ACC112 (cell line): ENCODE measurements around the gene DAB2IP.

Experiments used
- H2AFZ ChIP-seq: fragments of 200-600 bp; sonication (generic); one replicate; pipeline ENCODE4 v1.6.0; 2017; ENCODE audit warnings: antibody characterized with exemption, low read length; ENCODE audit not compliant: unreplicated experiment
- H3K27ac ChIP-seq: fragments of 200-600 bp; sonication (generic); 2 replicates; pipeline ENCODE4 v1.5.1; 2014; ENCODE audit warnings: low read depth, mild to moderate bottlenecking, antibody characterized with exemption, low read length, moderate library complexity
- H3K27me3 ChIP-seq: fragments of 200-600 bp; sonication (generic); 2 replicates; pipeline ENCODE4 v1.6.1; 2014; ENCODE audit warnings: mild to moderate bottlenecking, antibody characterized with exemption, low read length, moderate library complexity, mixed read lengths; ENCODE audit not compliant: insufficient read depth
- H3K36me3 ChIP-seq: fragments of 200-600 bp; sonication (generic); 2 replicates; pipeline ENCODE4 v1.6.1; 2016; ENCODE audit warnings: mild to moderate bottlenecking, antibody characterized with exemption, low read length, moderate library complexity, mixed read lengths; ENCODE audit not compliant: insufficient read depth
- H3K4me1 ChIP-seq: fragments of 200-600 bp; sonication (generic); one replicate; pipeline ENCODE4 v1.6.1; 2016; ENCODE audit warnings: low read length, mixed read lengths; ENCODE audit not compliant: insufficient read depth, unreplicated experiment, control insufficient read depth
- H3K4me3 ChIP-seq: fragments of 200-600 bp; sonication (generic); 2 replicates; pipeline ENCODE4 v1.5.1; 2014; ENCODE audit warnings: mild to moderate bottlenecking, low read depth, low read length
- H3K79me2 ChIP-seq: fragments of 200-600 bp; sonication (generic); one replicate; pipeline ENCODE4 v1.6.0; 2016; ENCODE audit warnings: low read length; ENCODE audit not compliant: control insufficient read depth, unreplicated experiment, insufficient read depth

The DAB2IP gene

GRCh38 chr9:121685146-121685794 lies 33.8 kb downstream of the DAB2IP start:
- no peak overlapping the region for H3K27ac ChIP-seq
- H3K79me2 ChIP-seq = no peaks in the 10 kb centered on the region

GRCh38 chr9:121685795-121686377 lies 34.5 kb downstream of the DAB2IP start:
- Histone ChIP-seq H3K36me3 (no peaks in the 10 kb centered on the region), H3K4me3 (no peak overlapping the region), H3K27ac (no peak overlapping the region), H3K4me1 (no peaks in the 10 kb centered on the region), H3K27me3 (no peaks in the 10 kb centered on the region), H3K79me2 (no peaks in the 10 kb centered on the region), H2AFZ (no peak overlapping the region)

More at GRCh38 chr9:121685146-121685794, 33.8 kb downstream of the DAB2IP start:
- H3K4me3 ChIP-seq = no peak overlapping the region
- H2AFZ ChIP-seq = no peak overlapping the region
- H3K36me3 ChIP-seq = no peaks in the 10 kb centered on the region
- H3K27me3 ChIP-seq = no peaks in the 10 kb centered on the region
- H3K4me1 ChIP-seq = no peaks in the 10 kb centered on the region

- no peaks in the 10 kb centered on the region for H3K27me3 ChIP-seq
- H3K27ac ChIP-seq = no peak overlapping the region
- no peak overlapping the region for H3K4me3 ChIP-seq
- no peak overlapping the region for H2AFZ ChIP-seq
- H3K79me2 ChIP-seq = no peaks in the 10 kb centered on the region
- H3K4me1 ChIP-seq = no peaks in the 10 kb centered on the region
- no peaks in the 10 kb centered on the region for H3K36me3 ChIP-seq
These were observed 35.6 kb downstream of the DAB2IP start for GRCh38 chr9:121686930-121687541.

GRCh38 chr9:121688146-121688680 lies 36.8 kb downstream of the DAB2IP start:
- H3K27ac ChIP-seq = no peak overlapping the region
- peaks cover 3% of the 10 kb centered on the region for H3K4me1 ChIP-seq
- H3K79me2 ChIP-seq = no peaks in the 10 kb centered on the region
- H3K36me3 ChIP-seq = no peaks in the 10 kb centered on the region
- H2AFZ ChIP-seq = no peak overlapping the region
- no peak overlapping the region for H3K4me3 ChIP-seq
- no peaks in the 10 kb centered on the region for H3K27me3 ChIP-seq

- Histone ChIP-seq H3K4me1 (peaks cover 3% of the 10 kb centered on the region), H2AFZ (no peak overlapping the region), H3K4me3 (no peak overlapping the region), H3K27ac (no peak overlapping the region), H3K36me3 (no peaks in the 10 kb centered on the region), H3K27me3 (no peaks in the 10 kb centered on the region), H3K79me2 (no peaks in the 10 kb centered on the region)
These were observed 37.2 kb downstream of the DAB2IP start for GRCh38 chr9:121688681-121689080.

- no peaks in the 10 kb centered on the region for H3K79me2 ChIP-seq
- peaks cover 3% of the 10 kb centered on the region for H3K4me1 ChIP-seq
- H3K36me3 ChIP-seq = no peaks in the 10 kb centered on the region
- H3K27ac ChIP-seq = no peak overlapping the region
- no peak overlapping the region for H2AFZ ChIP-seq
- no peak overlapping the region for H3K4me3 ChIP-seq
- H3K27me3 ChIP-seq = no peaks in the 10 kb centered on the region
These were observed 38.2 kb downstream of the DAB2IP start for GRCh38 chr9:121689461-121690157.

GRCh38 chr9:121690316-121690715 lies 38.9 kb downstream of the DAB2IP start:
- H3K4me1 ChIP-seq = peaks cover 3% of the 10 kb centered on the region
- no peak overlapping the region for H3K27ac ChIP-seq
- H2AFZ ChIP-seq = no peak overlapping the region
- no peak overlapping the region for H3K4me3 ChIP-seq
- no peaks in the 10 kb centered on the region for H3K79me2 ChIP-seq
- H3K36me3 ChIP-seq = no peaks in the 10 kb centered on the region
- H3K27me3 ChIP-seq = no peaks in the 10 kb centered on the region

GRCh38 chr9:121690766-121691165 lies 39.3 kb downstream of the DAB2IP start:
- no peak overlapping the region for H2AFZ ChIP-seq
- no peak overlapping the region for H3K27ac ChIP-seq
- H3K36me3 ChIP-seq = no peaks in the 10 kb centered on the region
- H3K27me3 ChIP-seq = no peaks in the 10 kb centered on the region
- H3K4me1 ChIP-seq = peaks cover 3% of the 10 kb centered on the region
- no peaks in the 10 kb centered on the region for H3K79me2 ChIP-seq
- H3K4me3 ChIP-seq = no peak overlapping the region

GRCh38 chr9:121691890-121692289 lies 40.5 kb downstream of the DAB2IP start:
- Histone ChIP-seq H3K36me3 (no peaks in the 10 kb centered on the region), H3K4me1 (peaks cover 3% of the 10 kb centered on the region), H3K79me2 (no peaks in the 10 kb centered on the region), H3K27ac (no peak overlapping the region), H3K4me3 (no peak overlapping the region), H3K27me3 (no peaks in the 10 kb centered on the region), H2AFZ (no peak overlapping the region)

GRCh38 chr9:121692606-121693387 lies 41.4 kb downstream of the DAB2IP start:
- no peaks in the 10 kb centered on the region for H3K36me3 ChIP-seq
- H3K4me1 ChIP-seq = peaks cover 3% of the 10 kb centered on the region
- no peak overlapping the region for H3K4me3 ChIP-seq
- H3K27ac ChIP-seq = no peak overlapping the region
- no peak overlapping the region for H2AFZ ChIP-seq
- H3K79me2 ChIP-seq = no peaks in the 10 kb centered on the region
- H3K27me3 ChIP-seq = no peaks in the 10 kb centered on the region
